ENCODE results near the gene SORT1. TPM values are rescaled to one million over a fixed set of nuclear protein-coding genes. Genes with fewer than 3 reads are reported as not detected.

Gene SORT1
- total RNA-seq, 4 donors from 2014 or later, result 24.8 to 124 (median 96.0) TPM

DNA sequence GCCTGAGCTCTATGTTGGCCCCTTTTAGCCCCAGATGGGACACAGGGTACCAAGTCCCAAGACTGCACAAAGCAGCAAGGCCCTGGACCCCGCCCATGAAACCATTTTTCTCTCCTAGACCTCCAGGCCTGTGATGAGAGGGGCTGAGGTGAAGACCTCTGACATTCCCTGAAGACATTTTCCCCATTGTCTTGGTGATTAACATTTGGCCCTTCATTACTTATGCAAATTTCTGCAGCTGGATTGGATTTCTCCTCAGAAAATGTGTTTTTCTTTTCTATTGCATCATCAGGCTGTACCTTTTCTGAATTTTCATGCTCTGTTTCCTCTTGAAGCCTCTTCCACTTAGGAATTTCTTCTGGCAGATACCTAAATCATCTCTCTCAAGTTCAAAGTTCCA lies 36.8 kb upstream of the SORT1 start:
- no peaks in the 10 kb centered on the region for H3K4me1 ChIP-seq
- H3K27ac ChIP-seq, result no peak overlapping the region
- no peaks in the 10 kb centered on the region for H3K9me3 ChIP-seq
- no peak for DNase-seq
- H3K27me3 ChIP-seq, result no peaks in the 10 kb centered on the region
- no peak overlapping the region for H3K4me3 ChIP-seq
- TF ChIP-seq, protein P1, sequence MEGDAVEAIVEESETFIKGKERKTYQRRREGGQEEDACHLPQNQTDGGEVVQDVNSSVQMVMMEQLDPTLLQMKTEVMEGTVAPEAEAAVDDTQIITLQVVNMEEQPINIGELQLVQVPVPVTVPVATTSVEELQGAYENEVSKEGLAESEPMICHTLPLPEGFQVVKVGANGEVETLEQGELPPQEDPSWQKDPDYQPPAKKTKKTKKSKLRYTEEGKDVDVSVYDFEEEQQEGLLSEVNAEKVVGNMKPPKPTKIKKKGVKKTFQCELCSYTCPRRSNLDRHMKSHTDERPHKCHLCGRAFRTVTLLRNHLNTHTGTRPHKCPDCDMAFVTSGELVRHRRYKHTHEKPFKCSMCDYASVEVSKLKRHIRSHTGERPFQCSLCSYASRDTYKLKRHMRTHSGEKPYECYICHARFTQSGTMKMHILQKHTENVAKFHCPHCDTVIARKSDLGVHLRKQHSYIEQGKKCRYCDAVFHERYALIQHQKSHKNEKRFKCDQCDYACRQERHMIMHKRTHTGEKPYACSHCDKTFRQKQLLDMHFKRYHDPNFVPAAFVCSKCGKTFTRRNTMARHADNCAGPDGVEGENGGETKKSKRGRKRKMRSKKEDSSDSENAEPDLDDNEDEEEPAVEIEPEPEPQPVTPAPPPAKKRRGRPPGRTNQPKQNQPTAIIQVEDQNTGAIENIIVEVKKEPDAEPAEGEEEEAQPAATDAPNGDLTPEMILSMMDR (IDR thresholded peaks at IDR 0.05), result no peak
- TF ChIP-seq POLR2A (IDR thresholded peaks at IDR 0.05), result no peak
- no peaks in the 10 kb centered on the region for H3K36me3 ChIP-seq

DNA sequence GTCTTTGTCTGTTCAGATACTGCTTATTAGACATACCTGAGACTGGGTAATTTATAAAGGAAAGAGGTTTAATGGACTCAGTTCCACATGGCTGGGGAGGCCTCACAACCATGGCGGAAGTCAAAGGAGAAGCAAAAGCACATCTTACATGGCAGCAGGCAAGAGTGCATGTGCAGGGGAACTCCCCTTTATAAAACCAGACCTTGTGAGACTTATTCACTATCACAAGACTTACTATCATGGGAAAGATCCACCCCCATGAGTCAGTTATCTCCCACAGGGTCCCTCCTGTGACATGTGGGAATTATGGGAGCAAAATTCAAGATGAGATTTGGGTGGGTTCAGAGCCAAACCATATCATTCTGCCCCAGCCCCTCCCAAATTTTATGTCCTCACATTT lies 35.6 kb upstream of the SORT1 start:
- no peaks in the 10 kb centered on the region for H3K27me3 ChIP-seq
- H3K36me3 ChIP-seq, result no peaks in the 10 kb centered on the region
- H3K4me3 ChIP-seq, result no peak overlapping the region
- H3K9me3 ChIP-seq, result no peaks in the 10 kb centered on the region
- no peak overlapping the region for H3K27ac ChIP-seq
- DNase-seq, result no peak
- H3K4me1 ChIP-seq, result no peaks in the 10 kb centered on the region
- TF ChIP-seq, protein P1 (IDR thresholded peaks at IDR 0.05), result no peak
- no peak for TF ChIP-seq POLR2A (IDR thresholded peaks at IDR 0.05)

DNA sequence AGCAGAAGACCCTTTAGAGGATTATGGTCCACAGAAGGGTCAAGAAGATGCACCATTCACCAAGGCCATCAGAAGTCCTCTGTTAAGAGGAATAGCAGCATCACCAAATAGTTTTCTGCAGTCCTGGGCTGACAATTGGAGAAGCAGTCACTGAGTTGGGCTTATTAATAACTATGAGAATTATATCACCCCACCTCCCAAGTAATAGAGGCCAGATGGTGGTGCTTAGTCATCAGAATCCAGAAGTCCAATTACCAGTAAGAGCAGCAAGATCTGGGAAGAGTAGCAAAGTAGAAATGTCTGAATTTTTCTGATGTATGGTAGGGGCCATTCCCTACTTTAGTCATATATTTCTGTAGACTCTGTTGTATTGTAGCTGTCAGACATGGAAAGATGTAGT lies 34.6 kb upstream of the SORT1 start:
- DNase-seq, result no peak
- H3K27me3 ChIP-seq, result no peaks in the 10 kb centered on the region
- no peaks in the 10 kb centered on the region for H3K9me3 ChIP-seq
- TF ChIP-seq, protein P1 (IDR thresholded peaks at IDR 0.05), result no peak
- no peak for TF ChIP-seq POLR2A (IDR thresholded peaks at IDR 0.05)
- peaks cover 0 to 6% (median 0%) of the 10 kb centered on the region in 4 donors for H3K4me1 ChIP-seq
- H3K36me3 ChIP-seq, result no peaks in the 10 kb centered on the region
- H3K27ac ChIP-seq, result no peak overlapping the region
- no peak overlapping the region for H3K4me3 ChIP-seq

DNA sequence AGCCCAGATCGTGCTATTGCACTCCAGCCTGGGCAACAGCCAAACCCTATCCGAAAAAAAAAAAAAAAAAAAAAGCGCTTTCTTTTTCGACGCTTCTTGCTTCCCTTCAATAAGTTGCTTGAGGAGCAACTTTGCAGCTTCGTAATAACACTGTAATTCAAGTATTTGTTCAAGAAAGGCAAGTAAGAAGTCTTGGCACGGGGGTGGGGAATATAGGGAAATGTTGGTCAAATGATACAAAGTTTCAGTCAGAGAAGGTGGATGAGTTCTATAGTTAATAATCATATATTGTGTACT lies 29.4 kb upstream of the SORT1 start:
- DNase-seq, result no peak
- peak overlapping the region; percentile 53 to 91 (median 86) for H3K4me3 ChIP-seq
- peaks cover 0 to 25% (median 9%) of the 10 kb centered on the region in 4 donors for H3K4me1 ChIP-seq
- no peaks in the 10 kb centered on the region for H3K36me3 ChIP-seq
- peak overlapping the region; percentile 76 to 96 (median 89) for H3K27ac ChIP-seq
- H3K9me3 ChIP-seq, result no peaks in the 10 kb centered on the region
- no peaks in the 10 kb centered on the region for H3K27me3 ChIP-seq
- TF ChIP-seq, protein P1 (IDR thresholded peaks at IDR 0.05), result no peak
- no peak for TF ChIP-seq POLR2A (IDR thresholded peaks at IDR 0.05)

DNA sequence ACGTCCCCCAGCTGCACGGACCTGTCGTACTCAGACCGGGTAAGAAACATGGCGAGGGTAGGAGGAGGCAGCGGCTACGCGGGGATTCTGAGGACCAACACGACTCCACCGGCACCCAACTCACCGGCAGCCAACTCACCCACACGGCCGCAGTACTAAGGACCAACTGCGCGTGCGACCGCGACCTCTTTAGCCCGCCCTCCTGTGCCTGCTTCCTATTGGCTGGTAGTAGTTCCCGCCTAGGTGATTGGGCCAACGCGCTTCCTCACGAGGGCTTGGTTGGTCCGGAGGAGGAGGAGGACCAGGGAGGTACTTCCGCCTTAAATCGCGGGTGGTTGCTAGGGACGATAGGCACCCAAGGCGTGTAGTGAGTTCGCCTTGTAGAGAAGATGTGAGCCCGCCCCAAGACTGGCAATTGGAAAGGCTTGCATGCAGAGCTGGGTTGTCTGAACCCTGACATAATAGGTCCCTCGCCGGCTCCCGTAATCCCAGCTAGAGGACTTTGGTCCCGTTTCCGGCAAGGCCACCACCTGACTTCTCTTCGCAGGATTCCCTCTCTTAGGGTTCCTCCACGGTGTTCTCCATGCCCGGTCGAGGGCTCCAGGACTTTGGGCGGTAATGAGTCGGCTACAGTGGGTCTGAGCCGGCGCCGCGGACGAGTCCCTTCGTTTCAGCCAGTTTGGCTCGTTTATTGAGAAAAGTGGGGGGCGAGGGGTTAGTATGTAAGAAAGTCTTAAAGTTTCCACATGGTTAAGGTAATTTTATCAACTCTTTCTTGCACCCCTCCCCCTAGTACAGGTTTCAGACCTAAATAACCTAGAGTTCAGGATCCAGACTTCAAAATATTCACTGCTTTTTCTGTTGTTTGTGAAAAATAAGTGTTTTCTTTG lies 28.8 kb upstream of the SORT1 start, which contains the start of gene PSMA5:
PSMA5 (minus strand) TSS at position 168 of the 890 bp plus-strand sequence; CDS start at position 50, 118 bp downstream.
- Histone ChIP-seq H3K4me1 (peaks cover 0 to 25% (median 9%) of the 10 kb centered on the region in 4 donors), H3K27me3 (no peaks in the 10 kb centered on the region), H3K4me3 (peak within 1 kb of the TSS; percentile 53 to 91 (median 86)), H3K9me3 (no peaks in the 10 kb centered on the region), H3K36me3 (peaks cover 0 to 6% (median 0%) of the 10 kb centered on the region in 3 donors), H3K27ac (peak within 1 kb of the TSS; percentile 76 to 96 (median 89))
- TF ChIP-seq POLR2A (IDR thresholded peaks at IDR 0.05), result peak; percentile 83 to 88
- TF ChIP-seq, protein P1 (IDR thresholded peaks at IDR 0.05), result no peak
- peak; percentile 96 to 99 (median 96) for DNase-seq

Data from Peyer's patch (tissue), 4 donors.